Suprapubic skin (tissue), 4 donors: ENCODE measurements around the gene RALGPS1.

Source experiments
- EP300 ChIP-seq: sonication (generic); formaldehyde crosslinking; IDR thresholded peaks from one replicate; pipeline ENCODE4 v1.6.1; 2017; ENCODE audit warnings: antibody characterized with exemption
- POLR2A ChIP-seq, 2 donors: fragments of 450-650 bp; IDR thresholded peaks; one replicate each; pipeline ENCODE4 v1.6.1; 2017; ENCODE audit warnings: antibody characterized with exemption in 2 of 2, mild to moderate bottlenecking in 2 of 2, moderate library complexity in 2 of 2
- POLR2AphosphoS5 ChIP-seq, 3 donors: sonication (generic); formaldehyde crosslinking; IDR thresholded peaks; one replicate each; pipeline ENCODE4 v1.6.1; 2017; ENCODE audit warnings: antibody characterized with exemption in 3 of 3
- TF ChIP-seq, protein P1 (sequence below), 2 donors: fragments of 200-600 bp in 1 of 2; fragments of 450-650 bp in 1 of 2; sonication (generic) in 1 of 2; IDR thresholded peaks; one replicate each; pipeline ENCODE4 v1.5.1; 2016 to 2019; ENCODE audit warnings: antibody characterized with exemption in 2 of 2, mild to moderate bottlenecking in 1 of 2, moderate library complexity in 1 of 2

GRCh38 chr9:127166111-127166510 lies 251.5 kb downstream of the RALGPS1 start:
- TF ChIP-seq POLR2AphosphoS5 (IDR thresholded peaks at IDR 0.05), result no peak
- TF ChIP-seq, protein P1, sequence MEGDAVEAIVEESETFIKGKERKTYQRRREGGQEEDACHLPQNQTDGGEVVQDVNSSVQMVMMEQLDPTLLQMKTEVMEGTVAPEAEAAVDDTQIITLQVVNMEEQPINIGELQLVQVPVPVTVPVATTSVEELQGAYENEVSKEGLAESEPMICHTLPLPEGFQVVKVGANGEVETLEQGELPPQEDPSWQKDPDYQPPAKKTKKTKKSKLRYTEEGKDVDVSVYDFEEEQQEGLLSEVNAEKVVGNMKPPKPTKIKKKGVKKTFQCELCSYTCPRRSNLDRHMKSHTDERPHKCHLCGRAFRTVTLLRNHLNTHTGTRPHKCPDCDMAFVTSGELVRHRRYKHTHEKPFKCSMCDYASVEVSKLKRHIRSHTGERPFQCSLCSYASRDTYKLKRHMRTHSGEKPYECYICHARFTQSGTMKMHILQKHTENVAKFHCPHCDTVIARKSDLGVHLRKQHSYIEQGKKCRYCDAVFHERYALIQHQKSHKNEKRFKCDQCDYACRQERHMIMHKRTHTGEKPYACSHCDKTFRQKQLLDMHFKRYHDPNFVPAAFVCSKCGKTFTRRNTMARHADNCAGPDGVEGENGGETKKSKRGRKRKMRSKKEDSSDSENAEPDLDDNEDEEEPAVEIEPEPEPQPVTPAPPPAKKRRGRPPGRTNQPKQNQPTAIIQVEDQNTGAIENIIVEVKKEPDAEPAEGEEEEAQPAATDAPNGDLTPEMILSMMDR (IDR thresholded peaks at IDR 0.05), result no peak
- no peak for TF ChIP-seq POLR2A (IDR thresholded peaks at IDR 0.05)
- TF ChIP-seq EP300, result no peak
